Peyer's patch (tissue), 4 donors: ENCODE data around the gene AMFR. TPM values are rescaled to one million over a fixed set of nuclear protein-coding genes. Genes with fewer than 3 reads are reported as not detected.
"Not testable (repeated sequence)": the region's sequence is repeated elsewhere in the genome, so short reads cannot be mapped to it uniquely, and the experiment has no call there.

Experiments used
- DNase-seq, 3 donors: peaks; one replicate each; pipeline ENCODE4 v3.0.0-alpha.2; 2017 to 2019
- H3K27ac ChIP-seq, 4 donors: fragments of 200-600 bp; sonication (generic); one replicate each; pipeline ENCODE4 v1.5.1; 2016 to 2019
- H3K27me3 ChIP-seq, 2 donors: fragments of 200-600 bp; sonication (generic); one replicate each; pipeline ENCODE4 v1.5.1; 2019
- H3K36me3 ChIP-seq, 3 donors: fragments of 200-600 bp; sonication (generic); one replicate each; pipeline ENCODE4 v1.5.1; 2016 to 2019
- H3K4me1 ChIP-seq, 4 donors: fragments of 200-600 bp; sonication (generic); one replicate each; pipeline ENCODE4 v1.5.1; 2016 to 2019
- H3K4me3 ChIP-seq, 4 donors: fragments of 200-600 bp; sonication (generic); 1 replicate in 3 of 4; 2 replicates in 1 of 4; pipeline ENCODE4 v1.5.1; 2016 to 2019; ENCODE audit warnings: mild to moderate bottlenecking in 1 of 4
- H3K9me3 ChIP-seq, 4 donors: fragments of 200-600 bp; sonication (generic); one replicate each; pipeline ENCODE4 v1.5.1; 2016 to 2019; ENCODE audit warnings: mild to moderate bottlenecking in 1 of 4
- CTCF ChIP-seq, 6 experiments: fragments of 450-650 bp in 4 of 6; fragments of 200-600 bp in 2 of 6; sonication (generic) in 1 of 6; IDR thresholded peaks; one replicate each; pipeline ENCODE4 v1.5.1; 2017 to 2019; ENCODE audit warnings: antibody characterized with exemption in 6 of 6, mild to moderate bottlenecking in 3 of 6, moderate library complexity in 1 of 6
- POLR2A ChIP-seq, 2 donors: fragments of 450-650 bp; IDR thresholded peaks; one replicate each; pipeline ENCODE4 v1.5.1; 2017; ENCODE audit warnings: antibody characterized with exemption in 2 of 2, mild to moderate bottlenecking in 2 of 2, moderate library complexity in 2 of 2
- total RNA-seq, 4 donors: library from RNA; depleted of rRNA; stranded (reverse); fragments of >200 nt; gene quantifications; one replicate each; pipeline ENCODE4 v1.1.0, GENCODE V29; 2016

Gene AMFR
- total RNA-seq, 4 donors from 2014 or later = 149 to 265 (median 170) TPM

GRCh38 chr16:56399486-56399885, 25.9 kb downstream of the AMFR start:
- Histone ChIP-seq H3K27me3 (no peaks in the 10 kb centered on the region), H3K4me3 (no peak overlapping the region), H3K4me1 (no peaks in the 10 kb centered on the region), H3K9me3 (no peaks in the 10 kb centered on the region), H3K36me3 (peaks cover 0 to 62% (median 0%) of the 10 kb centered on the region in 3 donors), H3K27ac (no peak overlapping the region)
- no peak for DNase-seq
- TF ChIP-seq CTCF (IDR thresholded peaks at IDR 0.05) = no peak
- TF ChIP-seq POLR2A (IDR thresholded peaks at IDR 0.05) = no peak

GRCh38 chr16:56399047-56399446, 26.3 kb downstream of the AMFR start:
- Histone ChIP-seq H3K27me3 (no peaks in the 10 kb centered on the region), H3K27ac (no peak overlapping the region), H3K4me3 (no peak overlapping the region), H3K36me3 (peaks cover 0 to 58% (median 0%) of the 10 kb centered on the region in 3 donors), H3K9me3 (no peaks in the 10 kb centered on the region), H3K4me1 (no peaks in the 10 kb centered on the region)
- TF ChIP-seq CTCF (IDR thresholded peaks at IDR 0.05) = no peak
- TF ChIP-seq POLR2A (IDR thresholded peaks at IDR 0.05) = no peak
- DNase-seq = no peak

GRCh38 chr16:56396724-56397123, 28.6 kb downstream of the AMFR start:
- not testable (repeated sequence) for H3K9me3 ChIP-seq, H3K4me1 ChIP-seq, H3K27me3 ChIP-seq, DNase-seq, H3K27ac ChIP-seq, H3K4me3 ChIP-seq
- peaks cover 0 to 39% (median 0%) of the 10 kb centered on the region in 3 donors for H3K36me3 ChIP-seq

- Histone ChIP-seq H3K36me3 (peaks cover 0 to 63% (median 0%) of the 10 kb centered on the region in 3 donors), H3K27ac (no peak overlapping the region), H3K4me1 (no peaks in the 10 kb centered on the region), H3K27me3 (no peaks in the 10 kb centered on the region), H3K9me3 (no peaks in the 10 kb centered on the region), H3K4me3 (no peak overlapping the region)
- no peak for DNase-seq
- TF ChIP-seq CTCF (IDR thresholded peaks at IDR 0.05) = no peak
- no peak for TF ChIP-seq POLR2A (IDR thresholded peaks at IDR 0.05)
These were observed 35.8 kb downstream of the AMFR start for GRCh38 chr16:56389554-56389953.

- Histone ChIP-seq H3K36me3 (peaks cover 0 to 75% (median 0%) of the 10 kb centered on the region in 3 donors), H3K27me3 (no peaks in the 10 kb centered on the region), H3K9me3 (no peaks in the 10 kb centered on the region), H3K4me3 (no peak overlapping the region), H3K27ac (no peak overlapping the region), H3K4me1 (no peaks in the 10 kb centered on the region)
- DNase-seq = no peak
- TF ChIP-seq POLR2A (IDR thresholded peaks at IDR 0.05) (no peak), CTCF (IDR thresholded peaks at IDR 0.05) (no peak)
These were observed 37.1 kb downstream of the AMFR start for GRCh38 chr16:56388209-56388608.

- H3K4me3 ChIP-seq = no peak overlapping the region
- DNase-seq = no peak
- H3K27ac ChIP-seq = no peak overlapping the region
- H3K9me3 ChIP-seq = no peaks in the 10 kb centered on the region
- H3K36me3 ChIP-seq = peaks cover 0 to 83% (median 0%) of the 10 kb centered on the region in 3 donors
- H3K27me3 ChIP-seq = no peaks in the 10 kb centered on the region
- no peaks in the 10 kb centered on the region for H3K4me1 ChIP-seq
- no peak for TF ChIP-seq POLR2A (IDR thresholded peaks at IDR 0.05)
- no peak for TF ChIP-seq CTCF (IDR thresholded peaks at IDR 0.05)
These were observed 37.9 kb downstream of the AMFR start for GRCh38 chr16:56387396-56387795.
